Heart right ventricle (tissue), 16 donors: ENCODE data around the gene COL13A1. TPM values are rescaled to one million over a fixed set of nuclear protein-coding genes. Genes with fewer than 3 reads are reported as not detected.

Experiments used
- ATAC-seq, 8 donors: fragments of 200-7000 bp; cut with Tn5 transposase; one replicate each; pipeline ENCODE4 v1.9.1; 2020; ENCODE audit warnings: mild to moderate bottlenecking in 8 of 8, moderate library complexity in 8 of 8, moderate number of reproducible peaks in 1 of 8
- DNase-seq, 2 donors: peaks; one replicate each; pipeline ENCODE4 v3.0.0-alpha.2; 2020
- H3K27ac ChIP-seq, 10 donors: fragments of 200-600 bp; sonication (generic) in 2 of 10; one replicate each; pipeline versions ENCODE4 v1.5.0 to v1.8.0; 2020 to 2022; ENCODE audit warnings: mild to moderate bottlenecking in 3 of 10
- H3K27me3 ChIP-seq, 7 donors: fragments of 200-600 bp; one replicate each; pipeline ENCODE4 v1.8.0; 2021 to 2022; ENCODE audit warnings: mild to moderate bottlenecking in 2 of 7
- H3K36me3 ChIP-seq, 9 donors: fragments of 200-600 bp; sonication (generic) in 1 of 9; one replicate each; pipeline versions ENCODE4 v1.5.0 to v1.8.0; 2020 to 2022; ENCODE audit warnings: mild to moderate bottlenecking in 2 of 9
- H3K4me1 ChIP-seq, 9 donors: fragments of 200-600 bp; sonication (generic) in 1 of 9; one replicate each; pipeline versions ENCODE4 v1.5.0 to v1.8.0; 2020 to 2022; ENCODE audit warnings: mild to moderate bottlenecking in 4 of 9
- H3K4me3 ChIP-seq, 10 donors: fragments of 200-600 bp; sonication (generic) in 2 of 10; one replicate each; pipeline versions ENCODE4 v1.5.0 to v1.8.0; 2020 to 2022; ENCODE audit warnings: mild to moderate bottlenecking in 7 of 10, moderate library complexity in 2 of 10
- H3K9me3 ChIP-seq, 11 donors: fragments of 200-600 bp in 10 of 11; sonication (generic) in 2 of 11; one replicate each; pipeline versions ENCODE4 v1.5.0 to v1.8.0; 2013 to 2022; ENCODE audit warnings: mild to moderate bottlenecking in 2 of 11, control low read depth in 1 of 11, moderate library complexity in 1 of 11
- CTCF ChIP-seq, 9 donors: fragments of 200-600 bp; sonication (generic) in 2 of 9; IDR thresholded peaks; one replicate each; pipeline versions ENCODE4 v1.5.0 to v1.8.0; 2021 to 2022; ENCODE audit warnings: antibody characterized with exemption in 9 of 9, mild to moderate bottlenecking in 5 of 9, moderate library complexity in 1 of 9
- WGBS, 2 donors: extraction: QIAGEN DNeasy Blood & Tissue Kit; methylation state at CpG; one replicate each; pipeline ENCODE4 v1.1.7; 2013; ENCODE audit warnings: inconsistent platforms in 1 of 2; 5-methylcytosine and 5-hydroxymethylcytosine counted together
- intact Hi-C, 10 donors: fragments of 100-400 bp; cut with DNase I; formaldehyde crosslinking; loops; one replicate each; pipeline versions ENCODE4 v1.11.1 to v1.14.2; 2022
- polyA plus RNA-seq, 2 donors: library from polyadenylated mRNA; stranded (reverse); fragments of 200-250 nt; gene quantifications; one replicate each; pipeline ENCODE4 v1.2.3, GENCODE V29; 2013
- total RNA-seq, 10 donors: library from RNA; stranded (reverse); fragmentation: NEBNext Ultra II Directional in 3 of 10; extraction: Animal tissue kit (Norgen Biotek cat#: 25700) in 3 of 10; gene quantifications; one replicate each; pipeline versions ENCODE4 v1.2.1 to v1.2.4, GENCODE V29; 2021 to 2023
- donor health status: Arrhythmogenic right ventricular cardiomyopathy.
- donor health status: ischemic (EF 13 %, LVEDD 7.1; RV severe dilation, severe dysfunction).
- donor health status: healthy with polysubstance abuse.
- donor health status: DM: no; HTN: yes; CAD: no.
- donor health status: DM: no; HTN: no; CAD: no.
- donor health status: ischemic (EF 25% LVEDD 6.9; RV normal size, moderate dysfunction).
- donor health status: ischemic (EF 25% LVEDD 5.7; RV mildly dilated, moderate dysfunction).
- donor health status: healthy.
- donor health status: DM: yes; HTN: yes; CAD: no.
- donor health status: Ischemic cardiomyopathy.
- donor health status: ischemic (EF 35%, LVEDD 5.7; RV mildly dilated, moderate dysfunction).
- donor health status: nonischemic (EF 11% LVEDD 7.7; RV severe dilation, severe dysfunction).
- donor health status: DM: yes; HTN: yes; CAD: no.
- donor health status: PGD.
- donor health status: ischemic (EF 29% LVEDD 5.4; RV normal size, mild dysfunction).
- donor health status: nonischemic (EF 23%, LVEDD 6.1; RV moderate dilation, normal function).

The COL13A1 gene
- total and polyA plus RNA-seq, 12 donors: 0.70 to 6.8 (median 2.7) TPM

DNA sequence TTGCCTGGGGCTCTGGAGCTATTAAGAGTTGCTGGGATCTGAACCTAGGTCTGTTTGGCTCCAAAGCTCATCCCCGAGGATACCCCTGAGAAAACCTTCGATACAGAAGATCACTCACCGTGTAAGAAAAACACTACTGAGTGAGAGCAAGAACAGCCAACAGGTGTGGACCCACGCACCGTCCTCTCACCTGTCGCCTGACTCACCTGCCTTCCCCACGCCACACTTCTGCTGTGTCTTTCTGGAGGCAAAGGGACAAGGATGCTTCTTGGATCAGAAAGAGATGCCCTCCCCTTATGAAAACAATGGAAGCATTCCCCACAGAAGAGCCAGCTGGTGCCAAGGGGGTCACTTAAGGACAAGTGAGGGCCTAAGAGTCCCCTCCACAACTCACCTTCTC, 46.7 kb downstream of the COL13A1 start:
- Histone ChIP-seq H3K36me3 (no peaks in the 10 kb centered on the region), H3K27ac (no peak overlapping the region), H3K4me3 (no peak overlapping the region), H3K27me3 (peaks cover 0 to 13% (median 0%) of the 10 kb centered on the region in 7 donors), H3K9me3 (no peaks in the 10 kb centered on the region), H3K4me1 (peaks cover 0 to 15% (median 8%) of the 10 kb centered on the region in 9 donors)
- WGBS, 2 donors: 97% methylated on average over 7 of the region's 7 CpGs
- TF ChIP-seq CTCF (IDR thresholded peaks at IDR 0.05): no peak
- intact Hi-C loops: no loop called here
- DNase-seq (no peak), ATAC-seq (no peak)

DNA sequence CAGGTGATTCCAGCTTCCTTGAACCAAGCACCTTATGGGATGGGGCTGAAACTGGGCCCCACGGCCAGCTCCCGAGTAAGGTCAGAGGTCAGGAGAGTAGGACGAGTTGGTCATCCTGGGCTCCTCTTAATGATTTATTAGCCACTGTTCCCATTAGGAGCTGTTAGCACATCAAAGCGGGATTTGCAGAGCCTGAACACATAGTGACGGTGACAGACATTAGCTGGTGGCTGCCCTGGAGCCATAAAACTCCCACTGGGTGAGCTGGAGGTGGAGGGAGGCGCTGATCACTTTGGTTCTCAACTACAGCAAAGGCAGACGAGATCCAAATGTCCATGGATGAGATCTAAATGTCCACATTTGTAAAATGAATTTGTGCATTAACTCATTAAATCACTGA, 48.1 kb downstream of the COL13A1 start:
- WGBS, 2 donors: 83 to 84% methylated on average over 7 of the region's 7 CpGs
- no peak for TF ChIP-seq CTCF (IDR thresholded peaks at IDR 0.05)
- Histone ChIP-seq H3K27me3 (peaks cover 0 to 13% (median 0%) of the 10 kb centered on the region in 7 donors), H3K36me3 (no peaks in the 10 kb centered on the region), H3K27ac (no peak overlapping the region), H3K4me1 (peaks cover 0 to 15% (median 8%) of the 10 kb centered on the region in 9 donors), H3K4me3 (no peak overlapping the region), H3K9me3 (no peaks in the 10 kb centered on the region)
- ATAC-seq: no peak
- no peak for DNase-seq
- intact Hi-C loops: no loop called here

- H3K4me3 ChIP-seq: no peak overlapping the region
- ATAC-seq: no peak
- intact Hi-C loops: no loop called here
- H3K27ac ChIP-seq: no peak overlapping the region
- no peaks in the 10 kb centered on the region for H3K9me3 ChIP-seq
- TF ChIP-seq CTCF (IDR thresholded peaks at IDR 0.05): no peak
- DNase-seq: no peak
- WGBS, 2 donors: 74 to 87% methylated on average over 6 of the region's 6 CpGs
- peaks cover 0 to 10% (median 0%) of the 10 kb centered on the region in 7 donors for H3K27me3 ChIP-seq
- H3K36me3 ChIP-seq: no peaks in the 10 kb centered on the region
- peaks cover 0 to 13% (median 8%) of the 10 kb centered on the region in 9 donors for H3K4me1 ChIP-seq
Observed at GRCh38 chr10:69850440-69850839, 48.7 kb downstream of the COL13A1 start.

- TF ChIP-seq CTCF (IDR thresholded peaks at IDR 0.05): no peak
- DNase-seq (no peak), ATAC-seq (no peak)
- H3K27ac ChIP-seq: no peak overlapping the region
- H3K27me3 ChIP-seq: peaks cover 0 to 2% (median 0%) of the 10 kb centered on the region in 7 donors
- intact Hi-C loops: no loop called here
- WGBS, 2 donors: 77 to 78% methylated on average over 1 of the region's 1 CpG
- H3K36me3 ChIP-seq: no peaks in the 10 kb centered on the region
- H3K4me3 ChIP-seq: no peak overlapping the region
- H3K9me3 ChIP-seq: no peaks in the 10 kb centered on the region
- peaks cover 0 to 4% (median 1%) of the 10 kb centered on the region in 9 donors for H3K4me1 ChIP-seq
Observed at GRCh38 chr10:69851306-69851705, 49.6 kb downstream of the COL13A1 start.
